VCaP (cell line): ENCODE measurements around the gene GPR107.

Source experiments
- H3K27ac ChIP-seq: fragments of 450-650 bp; 2 replicates; pipeline ENCODE4 v1.5.1; 2017
- CTCF ChIP-seq: fragments of 450-650 bp; conservative IDR thresholded peaks from 2 replicates; pipeline ENCODE4 v1.5.1; 2017; ENCODE audit warnings: mild to moderate bottlenecking, moderate library complexity

GPR107 gene

GRCh38 chr9:130107234-130107861 is 53.6 kb downstream of the GPR107 start:
- TF ChIP-seq CTCF, result peak; percentile 92
- H3K27ac ChIP-seq, result no peak overlapping the region

- no peak overlapping the region for H3K27ac ChIP-seq
- no peak for TF ChIP-seq CTCF
Observed at GRCh38 chr9:130107955-130108354, 54.2 kb downstream of the GPR107 start.

GRCh38 chr9:130110166-130110565 is 56.5 kb downstream of the GPR107 start:
- H3K27ac ChIP-seq, result no peak overlapping the region
- TF ChIP-seq CTCF, result no peak

DNA sequence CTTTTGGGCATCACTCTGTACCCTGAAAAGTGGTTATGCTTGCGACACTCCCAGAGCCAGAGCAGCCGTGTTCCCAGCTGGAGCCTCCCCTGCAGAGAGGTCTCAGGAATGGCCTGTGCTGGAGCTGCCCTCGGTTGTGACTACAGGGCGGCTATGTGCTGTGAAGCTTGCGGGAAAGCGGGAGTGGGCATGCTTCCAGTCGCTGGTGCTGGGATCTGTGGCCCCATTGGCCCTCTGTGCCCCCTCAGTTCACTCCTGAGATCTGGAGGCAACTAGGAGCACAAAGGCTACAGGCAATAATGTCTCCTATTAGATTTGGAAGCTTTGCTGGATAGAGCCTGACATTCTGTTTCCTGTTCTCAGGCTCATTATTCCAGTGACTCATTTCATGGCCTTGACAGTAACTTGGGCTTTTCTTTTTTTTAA is 56.9 kb downstream of the GPR107 start:
- H3K27ac ChIP-seq, result no peak overlapping the region
- TF ChIP-seq CTCF, result no peak

- no peak overlapping the region for H3K27ac ChIP-seq
- TF ChIP-seq CTCF, result no peak
Observed at GRCh38 chr9:130111786-130112537, 58.3 kb downstream of the GPR107 start.

GRCh38 chr9:130112538-130113151 is 58.9 kb downstream of the GPR107 start:
- H3K27ac ChIP-seq, result no peak overlapping the region
- TF ChIP-seq CTCF, result no peak

DNA sequence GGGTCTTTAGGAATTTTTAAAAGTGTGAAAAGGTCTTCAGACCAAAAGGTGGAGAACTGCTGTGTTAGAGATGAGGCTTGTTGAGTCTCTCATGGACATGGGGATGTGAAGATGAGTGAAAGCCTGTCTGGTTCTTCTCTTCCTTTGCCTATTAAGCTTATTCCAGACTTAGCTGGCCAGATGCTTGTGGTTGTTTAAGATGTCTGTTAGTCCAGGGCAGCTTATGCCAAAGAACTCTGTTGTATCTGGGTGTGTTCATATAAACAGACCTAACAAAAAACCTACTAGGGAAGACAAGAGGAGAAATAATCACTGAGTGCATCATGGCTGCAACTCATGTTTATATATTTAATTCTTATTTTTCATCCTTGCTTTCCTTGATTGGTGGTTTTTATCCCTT is 61.0 kb downstream of the GPR107 start:
- TF ChIP-seq CTCF, result no peak
- no peak overlapping the region for H3K27ac ChIP-seq
